DOHH2 (cell line): ENCODE measurements around the gene CUL3.
"Not testable (repeated sequence)": the region's sequence is repeated elsewhere in the genome, so short reads cannot be mapped to it uniquely, and the experiment has no call there.

Experiments
- H3F3A ChIP-seq: fragments of 200-600 bp; sonication (generic), shearing (Covaris generic); 2 replicates; pipeline ENCODE4 v1.6.0; 2016; ENCODE audit warnings: antibody characterized with exemption, mild to moderate bottlenecking; ENCODE audit not compliant: control insufficient read depth, insufficient read depth
- H3K27ac ChIP-seq: fragments of 200-600 bp; sonication (generic); 2 replicates; pipeline ENCODE4 v1.5.1; 2014; ENCODE audit warnings: low read depth, mild to moderate bottlenecking, low read length, moderate library complexity
- H3K27me3 ChIP-seq: fragments of 200-600 bp; sonication (generic); 2 replicates; pipeline ENCODE4 v1.6.1; 2014; ENCODE audit warnings: mild to moderate bottlenecking, low read length, mixed read lengths; ENCODE audit not compliant: control insufficient read depth
- H3K36me3 ChIP-seq: fragments of 200-600 bp; sonication (generic); 2 replicates; pipeline ENCODE4 v1.6.1; 2014; ENCODE audit warnings: mild to moderate bottlenecking, low read length, moderate library complexity, mixed read lengths; ENCODE audit not compliant: control insufficient read depth
- H3K4me1 ChIP-seq: fragments of 200-600 bp; sonication (generic); 2 replicates; pipeline ENCODE4 v1.6.1; 2014; ENCODE audit warnings: mild to moderate bottlenecking, low read length, mixed read lengths; ENCODE audit not compliant: control insufficient read depth
- H3K4me2 ChIP-seq: fragments of 200-600 bp; sonication (generic); 2 replicates; pipeline ENCODE4 v1.6.0; 2014; ENCODE audit warnings: mild to moderate bottlenecking, low read length, moderate library complexity
- H3K4me3 ChIP-seq: fragments of 200-600 bp; sonication (generic); 2 replicates; pipeline ENCODE4 v1.5.1; 2014; ENCODE audit warnings: mild to moderate bottlenecking, low read length, mixed read lengths
- H3K79me2 ChIP-seq: fragments of 200-600 bp; sonication (generic); 2 replicates; pipeline ENCODE4 v1.6.1; 2014; ENCODE audit warnings: mild to moderate bottlenecking, low read length, mixed read lengths; ENCODE audit not compliant: control insufficient read depth
- H3K9me2 ChIP-seq: fragments of 200-600 bp; sonication (generic); replicated peaks from 2 replicates; pipeline ENCODE4 v1.6.1; 2014; ENCODE audit warnings: mild to moderate bottlenecking, low read length, mixed read lengths; ENCODE audit not compliant: control insufficient read depth
- H3K9me3 ChIP-seq: fragments of 200-600 bp; sonication (generic); 2 replicates; pipeline ENCODE4 v1.6.1; 2014; ENCODE audit warnings: antibody characterized with exemption, low read length, mixed read lengths; ENCODE audit not compliant: control insufficient read depth, insufficient read depth
- H4K20me1 ChIP-seq: fragments of 200-600 bp; sonication (generic); 2 replicates; pipeline ENCODE4 v1.6.0; 2014; ENCODE audit warnings: low read depth, mild to moderate bottlenecking, antibody characterized with exemption, low read length, moderate library complexity; ENCODE audit not compliant: control insufficient read depth, insufficient read depth
- CTCF ChIP-seq: fragments of 200-600 bp; sonication (generic); IDR thresholded peaks from one replicate; pipeline ENCODE4 v1.5.1; 2014; ENCODE audit warnings: antibody characterized with exemption, mild to moderate bottlenecking, low read depth, low read length; ENCODE audit not compliant: poor library complexity, severe bottlenecking
- EZH2phosphoT487 ChIP-seq: fragments of 200-600 bp; sonication (generic); IDR thresholded peaks from 2 replicates; pipeline ENCODE4 v1.6.1; 2017; ENCODE audit warnings: borderline replicate concordance, mild to moderate bottlenecking, antibody characterized with exemption, low read length, moderate library complexity, mixed read lengths

Gene CUL3

GRCh38 chr2:224523626-224524577, 61.3 kb downstream of the CUL3 start:
- peak overlapping the region; percentile 53 for H3K4me3 ChIP-seq

GRCh38 chr2:224522483-224522882, 62.7 kb downstream of the CUL3 start:
- not testable (repeated sequence) for H3K27me3 ChIP-seq, H4K20me1 ChIP-seq, H3K9me2 ChIP-seq, H3K9me3 ChIP-seq
- Histone ChIP-seq H3K4me3 (peak overlapping the region; percentile 56), H3K4me2 (peak overlapping the region; percentile 73), H3K79me2 (peaks cover 92% of the 10 kb centered on the region), H3K36me3 (peaks cover 41% of the 10 kb centered on the region), H3F3A (peaks cover 45% of the 10 kb centered on the region), H3K4me1 (peaks cover 98% of the 10 kb centered on the region), H3K27ac (peak overlapping the region; percentile 90)

More at GRCh38 chr2:224523626-224524577, 61.3 kb downstream of the CUL3 start:
- H3K9me2 ChIP-seq = no peaks in the 10 kb centered on the region
- peaks cover 92% of the 10 kb centered on the region for H3K79me2 ChIP-seq
- H3K27ac ChIP-seq = peak overlapping the region; percentile 90
- TF ChIP-seq EZH2phosphoT487 (no peak), CTCF (no peak)
- peaks cover 50% of the 10 kb centered on the region for H3K36me3 ChIP-seq
- H3K4me2 ChIP-seq = peak overlapping the region; percentile 73
- no peaks in the 10 kb centered on the region for H3K9me3 ChIP-seq
- H4K20me1 ChIP-seq = no peaks in the 10 kb centered on the region
- peaks cover 52% of the 10 kb centered on the region for H3F3A ChIP-seq
- peaks cover 97% of the 10 kb centered on the region for H3K4me1 ChIP-seq
- no peaks in the 10 kb centered on the region for H3K27me3 ChIP-seq

GRCh38 chr2:224520064-224520463, 65.1 kb downstream of the CUL3 start:
- no peaks in the 10 kb centered on the region for H4K20me1 ChIP-seq
- peak overlapping the region; percentile 73 for H3K4me2 ChIP-seq
- peaks cover 78% of the 10 kb centered on the region for H3K4me1 ChIP-seq
- H3K9me3 ChIP-seq = no peaks in the 10 kb centered on the region
- TF ChIP-seq CTCF (no peak), EZH2phosphoT487 (no peak)
- H3K27me3 ChIP-seq = no peaks in the 10 kb centered on the region
- H3F3A ChIP-seq = peaks cover 45% of the 10 kb centered on the region
- H3K9me2 ChIP-seq = no peaks in the 10 kb centered on the region
- peaks cover 46% of the 10 kb centered on the region for H3K36me3 ChIP-seq
- H3K27ac ChIP-seq = peak overlapping the region; percentile 90
- H3K79me2 ChIP-seq = peaks cover 92% of the 10 kb centered on the region
- H3K4me3 ChIP-seq = peak overlapping the region; percentile 56
